Right renal pelvis (tissue), 4 donors: Measurements from ENCODE around the gene ZNF638. TPM values are rescaled to one million over a fixed set of nuclear protein-coding genes. Genes with fewer than 3 reads are reported as not detected.
"Not testable (repeated sequence)": the region's sequence is repeated elsewhere in the genome, so short reads cannot be mapped to it uniquely, and the experiment has no call there.

ENCODE experiments used
- DNase-seq, 4 donors: peaks; one replicate each; pipeline ENCODE4 v3.0.0-alpha.2; 2013; ENCODE audit warnings: low read depth in 4 of 4, low spot score in 3 of 4, missing footprints in 1 of 4
- polyA plus RNA-seq, 4 donors: library from polyadenylated mRNA; unstranded; fragments of 120-200 nt; gene quantifications; one replicate each; pipeline ENCODE4 v1.2.1, GENCODE V29; 2013; ENCODE audit not compliant: insufficient read length in 4 of 4

The ZNF638 gene
- polyA plus RNA-seq, 4 donors, result 182 to 223 (median 200) TPM

DNA sequence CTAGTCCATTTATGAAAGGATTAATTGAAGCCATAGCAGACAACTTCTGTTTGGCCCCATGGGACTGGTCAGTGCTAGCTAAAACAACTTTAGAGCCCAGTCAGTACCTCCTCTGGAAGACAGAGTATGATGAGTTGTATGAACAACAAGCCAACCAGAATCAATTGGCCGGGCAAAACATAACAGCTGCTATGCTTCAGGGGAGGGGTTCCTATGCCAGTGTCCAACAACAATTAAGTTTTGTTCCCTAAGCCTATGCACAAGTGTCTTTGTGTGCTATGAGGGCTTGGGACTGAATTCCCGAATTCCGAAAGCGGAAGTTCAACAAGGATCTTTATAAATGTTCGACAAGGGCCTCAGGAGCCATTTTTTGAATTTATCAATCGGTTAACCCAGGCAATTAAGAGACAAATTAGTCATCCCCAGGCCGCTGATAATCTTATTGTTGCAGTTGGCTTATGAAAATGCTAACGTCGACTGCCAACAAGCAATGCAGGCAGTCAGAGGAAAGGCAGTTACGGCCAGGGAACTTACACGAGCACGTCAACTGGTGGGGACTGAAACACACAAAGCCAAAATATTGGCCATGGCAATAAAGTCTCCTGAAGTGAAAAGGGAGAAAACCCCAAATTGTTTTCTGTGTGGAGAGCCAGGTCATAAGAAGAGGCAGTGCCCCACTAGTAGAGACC, 57.9 kb downstream of the ZNF638 start:
- DNase-seq, result no peak

DNA sequence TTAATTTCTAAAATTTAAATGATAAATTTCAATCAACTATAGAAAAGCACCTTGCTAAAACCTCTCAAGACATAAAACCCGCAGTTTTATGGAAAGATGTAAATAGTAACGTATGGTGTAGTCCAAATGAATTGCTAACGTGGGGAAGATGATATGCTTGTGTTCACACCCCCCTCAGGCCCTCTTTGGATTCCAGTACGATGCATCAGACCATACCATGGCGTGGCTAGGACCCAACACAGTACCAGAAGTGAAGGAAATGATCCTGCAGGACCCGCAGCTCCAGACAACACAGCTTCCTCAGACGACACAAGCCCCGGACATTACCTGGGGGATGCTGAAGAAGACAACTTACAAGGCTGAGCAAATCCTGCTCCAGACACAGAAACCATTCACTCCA, 61.6 kb downstream of the ZNF638 start:
- DNase-seq, result no peak

DNA sequence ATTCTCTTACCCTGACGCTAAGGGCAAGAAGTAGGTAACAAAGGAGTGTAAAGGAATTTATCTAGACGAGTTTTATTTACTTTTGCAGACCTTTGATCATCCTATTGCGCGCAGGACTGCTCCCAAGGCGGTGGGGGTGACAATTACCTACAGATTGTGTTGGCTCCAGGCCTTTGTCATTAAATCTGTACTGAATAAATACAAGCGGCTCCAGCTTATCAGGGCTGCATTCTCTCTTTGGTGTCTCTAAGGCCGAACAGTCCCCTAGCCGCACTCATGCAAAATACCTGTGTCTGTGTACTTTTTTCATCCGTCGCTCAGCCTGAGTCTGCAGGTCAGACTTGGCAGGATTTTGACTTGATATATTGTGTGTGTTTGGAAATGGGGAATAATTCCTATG, 63.9 kb downstream of the ZNF638 start:
- DNase-seq, result no peak

DNA sequence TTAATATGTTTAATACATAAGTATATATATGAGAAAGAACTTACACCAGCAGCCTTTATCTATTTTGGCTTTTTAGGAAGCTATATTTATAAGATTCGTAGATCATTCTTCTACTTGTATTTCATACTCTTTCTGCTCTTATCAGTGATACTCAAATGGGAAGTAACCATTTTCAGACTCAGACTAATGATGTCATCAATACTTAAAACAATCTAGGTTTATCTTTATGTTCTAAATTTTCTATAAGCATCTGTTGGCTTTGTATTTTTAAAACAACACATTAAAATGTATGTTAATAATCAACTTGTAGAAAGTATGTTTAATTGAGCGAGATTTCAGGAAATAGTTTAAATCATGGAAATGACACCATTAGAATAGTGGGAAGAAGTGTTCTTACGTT, 70.8 kb downstream of the ZNF638 start:
- no peak for DNase-seq

DNA sequence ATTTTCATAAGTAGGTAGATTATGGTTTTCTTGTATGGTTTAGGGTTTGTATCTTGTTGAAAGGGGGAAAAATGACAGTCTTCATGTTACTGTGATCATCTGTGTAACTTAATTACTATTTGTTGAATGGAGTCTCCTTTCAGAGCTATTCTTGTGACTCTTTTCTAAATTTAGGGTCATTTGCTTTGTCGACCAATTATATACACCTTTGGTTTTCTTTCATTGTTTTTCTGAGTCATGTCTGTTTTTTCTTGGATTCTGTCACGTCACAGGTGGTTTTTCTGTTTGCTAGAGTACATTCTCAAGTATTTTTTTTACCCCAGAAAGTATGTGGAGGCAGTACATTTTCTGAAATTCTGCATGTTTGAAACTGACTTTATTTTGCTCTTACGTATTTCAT, 78.0 kb downstream of the ZNF638 start:
- DNase-seq, result no peak

DNA sequence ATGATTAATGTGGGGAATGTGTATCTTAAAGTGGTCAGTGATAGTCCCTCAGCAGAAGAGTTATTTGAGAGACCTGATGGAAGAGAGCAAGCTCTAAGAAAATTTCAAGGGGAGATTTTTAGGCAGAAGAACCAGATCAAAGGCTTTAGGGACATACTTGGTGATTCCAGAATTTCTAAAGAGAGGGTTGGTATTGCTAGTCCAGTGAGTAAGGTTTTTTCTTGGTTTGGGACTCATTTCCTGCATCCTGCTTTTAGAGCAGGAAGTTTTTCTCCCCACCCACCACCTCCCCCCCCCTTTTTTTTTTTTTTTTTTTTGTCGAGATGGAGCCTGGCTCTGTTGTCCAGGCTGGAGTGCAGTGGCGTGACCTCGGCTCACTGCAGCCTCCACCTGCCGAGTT, 79.1 kb downstream of the ZNF638 start:
- no peak for DNase-seq

DNA sequence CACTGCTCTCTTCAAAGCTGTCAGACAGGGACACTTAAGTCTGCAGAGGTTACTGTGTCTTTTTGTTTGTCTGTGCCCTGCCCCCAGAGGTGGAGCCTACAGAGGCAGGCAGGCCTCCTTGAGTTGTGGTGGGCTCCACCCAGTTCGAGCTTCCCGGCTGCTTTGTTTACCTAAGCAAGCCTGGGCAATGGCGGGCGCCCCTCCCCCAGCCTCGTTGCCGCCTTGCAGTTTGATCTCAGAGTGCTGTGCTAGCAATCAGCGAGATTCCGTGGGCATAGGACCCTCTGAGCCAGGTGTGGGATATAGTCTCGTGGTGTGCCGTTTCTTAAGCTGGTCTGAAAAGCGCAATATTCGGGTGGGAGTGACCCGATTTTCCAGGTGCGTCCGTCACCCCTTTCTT, 85.3 kb downstream of the ZNF638 start:
- DNase-seq, result not testable (repeated sequence)

DNA sequence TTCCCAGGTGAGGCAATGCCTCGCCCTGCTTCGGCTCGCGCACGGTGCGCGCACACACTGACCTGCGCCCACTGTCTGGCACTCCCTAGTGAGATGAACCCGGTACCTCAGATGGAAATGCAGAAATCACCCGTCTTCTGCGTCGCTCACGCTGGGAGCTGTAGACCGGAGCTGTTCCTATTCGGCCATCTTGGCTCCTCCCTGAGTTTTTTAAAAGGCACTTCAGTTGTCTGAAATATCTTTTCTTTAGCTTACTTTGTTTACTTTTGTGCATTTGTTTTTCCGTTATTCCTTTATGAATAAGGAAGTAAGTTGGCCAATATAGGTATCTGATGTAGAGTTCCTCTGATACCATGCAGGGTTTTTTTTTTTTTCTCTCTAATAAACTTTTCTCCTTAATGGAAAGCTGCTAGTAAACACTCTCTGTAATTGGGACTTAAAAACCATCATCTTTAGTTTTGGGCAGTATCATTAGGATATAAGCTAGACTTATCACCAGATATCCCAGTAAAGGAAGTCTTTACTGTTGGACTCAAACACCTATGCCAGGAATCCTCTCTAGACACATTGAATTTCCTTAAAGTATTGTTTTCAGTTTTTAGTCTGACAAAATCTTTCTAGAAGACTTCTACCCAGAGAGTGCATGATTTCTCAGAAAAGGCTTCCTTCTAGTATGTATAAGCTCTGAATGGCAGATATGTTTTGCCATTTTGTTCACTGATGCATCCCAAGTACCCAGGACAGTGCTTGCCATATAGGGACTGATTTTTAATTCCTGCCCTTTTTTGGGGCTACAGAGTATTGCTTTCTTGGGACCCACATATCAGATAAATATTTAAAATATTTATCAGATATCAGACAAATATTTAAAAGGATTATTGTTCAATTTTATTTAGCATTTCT, 86.0 kb downstream of the ZNF638 start:
- DNase-seq, result no peak

DNA sequence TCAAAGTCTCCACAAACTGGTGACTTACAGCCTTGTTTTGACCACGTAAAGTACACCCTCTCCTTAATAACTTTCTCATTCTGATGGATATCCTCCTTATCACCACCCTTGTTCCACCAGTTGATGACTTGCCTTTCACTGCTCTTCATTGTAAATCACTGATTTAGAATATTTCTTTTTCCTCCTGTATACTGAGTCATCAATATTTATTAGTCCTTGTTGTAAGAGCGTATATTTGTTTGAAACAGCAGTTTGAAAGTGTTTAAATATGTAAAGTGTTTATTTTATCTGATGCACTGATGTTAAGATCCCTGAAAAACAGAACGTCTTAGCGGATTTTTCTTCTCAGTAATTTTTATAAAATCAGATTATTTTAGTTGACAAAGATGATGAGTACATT, 87.6 kb downstream of the ZNF638 start:
- no peak for DNase-seq

DNA sequence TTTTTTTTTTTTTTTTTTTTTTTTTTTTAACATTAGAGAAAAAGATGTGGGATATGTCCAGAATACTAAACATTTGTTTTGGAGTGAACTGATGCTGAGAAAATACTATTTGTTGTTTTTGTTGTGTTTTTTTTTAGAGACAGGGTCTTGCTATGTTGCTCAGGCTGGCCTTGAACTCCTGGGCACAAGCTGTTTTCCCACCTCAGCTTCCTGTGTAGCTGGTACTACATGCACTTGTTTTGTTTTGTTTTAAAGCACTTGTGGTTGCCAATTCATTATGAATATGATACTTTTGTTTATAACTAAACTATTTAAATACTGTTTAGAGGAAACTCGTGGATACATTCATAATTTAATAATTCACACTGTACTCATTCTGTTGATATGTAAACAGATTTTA, 88.4 kb downstream of the ZNF638 start:
- DNase-seq, result no peak

DNA sequence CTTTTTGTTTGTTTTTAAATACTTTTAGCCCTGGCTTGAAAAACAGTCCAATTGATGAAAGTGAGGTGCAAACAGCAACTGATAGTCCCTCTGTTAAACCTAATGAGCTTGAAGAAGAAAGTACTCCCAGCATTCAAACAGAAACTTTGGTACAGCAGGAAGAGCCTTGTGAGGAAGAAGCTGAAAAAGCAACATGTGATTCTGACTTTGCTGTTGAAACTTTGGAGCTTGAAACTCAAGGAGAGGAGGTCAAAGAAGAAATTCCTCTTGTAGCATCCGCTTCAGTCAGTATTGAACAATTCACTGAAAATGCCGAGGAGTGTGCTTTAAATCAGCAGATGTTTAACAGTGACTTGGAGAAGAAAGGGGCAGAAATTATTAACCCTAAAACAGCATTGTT, 91.2 kb downstream of the ZNF638 start:
- DNase-seq, result no peak

DNA sequence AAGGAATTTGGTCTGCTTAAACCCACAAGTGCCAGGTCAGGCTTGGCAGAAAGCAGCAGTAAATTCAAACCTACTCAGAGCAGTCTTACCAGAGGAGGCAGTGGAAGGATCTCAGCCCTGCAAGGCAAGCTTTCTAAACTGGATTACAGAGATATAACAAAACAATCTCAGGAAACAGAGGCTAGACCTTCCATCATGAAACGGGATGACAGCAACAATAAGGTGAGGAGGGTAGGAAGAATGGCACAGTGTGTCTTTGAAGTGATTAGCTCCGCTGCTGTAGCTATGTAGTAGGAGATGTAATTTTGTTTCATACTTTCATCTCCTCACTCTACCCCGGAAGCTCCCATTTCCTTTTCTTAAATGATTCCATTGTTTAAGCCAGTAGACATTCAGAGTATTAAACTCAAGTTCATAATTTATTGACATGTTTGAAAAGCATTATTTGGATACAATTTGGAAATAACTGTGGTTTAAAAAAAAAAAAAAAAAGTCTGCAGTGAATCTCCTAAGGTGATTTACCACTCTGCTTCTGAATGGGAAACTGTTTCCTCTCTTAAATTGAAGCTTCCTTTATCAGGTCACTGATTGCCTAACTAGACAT, 92.3 kb downstream of the ZNF638 start:
- no peak for DNase-seq

DNA sequence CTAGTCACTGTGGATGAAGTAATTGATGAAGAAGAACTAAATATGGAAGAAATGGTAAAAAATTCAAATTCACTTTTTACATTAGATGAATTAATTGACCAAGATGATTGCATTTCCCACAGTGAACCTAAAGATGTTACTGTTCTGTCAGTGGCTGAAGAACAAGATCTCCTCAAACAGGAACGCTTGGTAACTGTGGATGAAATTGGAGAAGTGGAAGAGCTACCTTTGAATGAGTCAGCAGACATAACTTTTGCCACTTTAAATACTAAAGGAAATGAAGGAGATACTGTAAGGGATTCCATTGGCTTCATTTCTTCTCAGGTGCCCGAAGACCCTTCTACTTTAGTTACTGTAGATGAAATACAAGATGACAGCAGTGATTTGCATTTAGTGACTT, 95.1 kb downstream of the ZNF638 start:
- DNase-seq, result no peak

DNA sequence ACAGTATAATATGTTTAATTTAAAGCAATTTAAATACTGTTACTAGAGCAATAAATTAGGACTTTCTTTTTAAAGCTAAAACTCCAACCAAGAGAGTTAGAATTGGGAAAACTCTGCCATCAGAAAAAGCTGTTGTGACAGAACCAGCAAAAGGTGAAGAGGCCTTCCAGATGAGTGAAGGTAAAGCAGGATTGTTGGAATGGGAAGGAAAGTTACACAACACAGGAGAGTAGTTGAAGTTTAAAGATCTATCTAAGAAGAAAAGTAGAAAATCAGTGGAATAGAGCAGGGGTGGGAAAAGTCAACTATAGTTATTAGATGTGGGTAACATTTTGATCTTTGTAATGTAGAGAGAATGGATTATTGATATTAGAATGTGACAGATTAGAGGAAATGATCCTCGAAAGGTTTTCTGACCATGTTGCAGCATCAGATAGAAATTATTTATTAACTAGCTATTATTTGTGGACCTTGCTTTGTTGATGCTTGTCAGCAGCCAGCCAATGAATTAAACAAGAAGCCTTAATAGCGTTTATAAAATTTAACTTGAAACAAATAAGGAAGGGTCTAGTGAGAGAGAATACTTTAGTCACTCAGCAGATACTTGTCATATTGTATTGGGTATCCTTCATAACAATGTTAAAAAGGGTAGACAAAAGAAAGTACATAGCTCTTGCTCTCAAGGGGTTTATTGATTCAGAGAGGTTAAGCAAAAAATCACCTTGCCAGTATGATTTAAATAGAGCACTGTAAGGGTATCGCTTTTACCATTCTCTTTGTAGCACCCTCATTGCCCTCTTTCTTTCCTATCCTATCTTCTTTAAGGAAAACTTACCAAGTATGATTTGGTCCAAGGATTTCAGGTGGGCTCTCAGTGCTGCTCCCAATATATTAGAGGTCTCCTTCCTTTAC, 97.1 kb downstream of the ZNF638 start:
- no peak for DNase-seq

DNA sequence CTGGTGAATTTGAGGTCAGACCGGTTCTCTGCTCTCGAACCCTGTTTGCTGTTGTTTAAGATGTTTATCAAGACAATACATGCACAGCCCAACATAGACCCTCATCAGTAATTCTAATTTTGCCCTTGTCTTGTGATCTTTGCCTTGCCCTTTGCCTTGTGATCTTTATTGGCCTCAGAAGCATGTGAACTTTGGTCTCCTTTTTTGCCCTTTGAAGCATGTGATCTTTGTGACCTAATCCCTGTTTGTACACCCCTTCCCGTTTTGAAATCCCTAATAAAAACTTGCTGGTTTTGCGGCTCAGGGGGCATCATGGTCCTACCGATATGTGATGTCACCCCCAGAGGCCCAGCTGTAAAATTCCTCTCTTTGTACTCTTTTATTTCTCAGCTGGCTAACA, 113.6 kb downstream of the ZNF638 start:
- DNase-seq, result not testable (repeated sequence)

DNA sequence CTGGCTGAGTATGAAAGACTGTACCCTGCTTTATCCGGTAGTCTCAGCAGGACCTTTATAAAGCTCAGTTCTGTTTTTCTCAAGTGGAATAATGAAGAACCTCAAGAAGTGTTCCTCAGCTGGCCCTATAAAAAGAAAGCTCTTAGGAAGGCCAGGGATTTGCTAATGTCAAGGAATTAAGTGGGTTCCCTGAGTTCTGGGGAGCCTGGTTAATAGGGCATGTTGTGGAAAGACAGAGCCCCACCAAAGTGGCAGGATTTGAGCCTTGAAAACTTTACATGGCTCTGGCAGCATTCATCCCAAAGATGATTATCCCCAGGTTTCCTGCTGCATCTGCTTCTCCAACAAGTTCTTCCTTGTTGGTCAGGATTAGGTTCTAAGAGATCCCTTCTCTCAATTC, 114.9 kb downstream of the ZNF638 start:
- no peak for DNase-seq

DNA sequence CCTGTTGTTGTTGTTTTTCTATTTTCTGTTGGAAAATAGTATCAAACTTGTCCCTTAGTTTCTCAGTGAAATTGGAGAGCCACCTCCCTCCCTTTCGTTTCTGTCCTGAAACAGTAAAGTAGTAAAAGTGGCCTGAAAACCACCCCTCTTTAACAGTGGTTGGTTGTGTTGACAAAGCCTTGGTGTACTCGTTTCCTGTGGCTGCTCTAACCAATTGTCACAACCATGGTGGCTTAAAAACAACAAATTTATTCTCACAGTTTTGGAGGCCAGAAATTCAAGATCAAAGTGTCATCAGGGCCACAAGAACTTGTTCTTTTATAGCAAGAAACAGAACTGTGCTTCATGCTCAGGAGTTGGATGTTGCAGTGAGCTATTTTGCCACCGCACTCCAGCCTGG, 117.8 kb downstream of the ZNF638 start:
- no peak for DNase-seq

DNA sequence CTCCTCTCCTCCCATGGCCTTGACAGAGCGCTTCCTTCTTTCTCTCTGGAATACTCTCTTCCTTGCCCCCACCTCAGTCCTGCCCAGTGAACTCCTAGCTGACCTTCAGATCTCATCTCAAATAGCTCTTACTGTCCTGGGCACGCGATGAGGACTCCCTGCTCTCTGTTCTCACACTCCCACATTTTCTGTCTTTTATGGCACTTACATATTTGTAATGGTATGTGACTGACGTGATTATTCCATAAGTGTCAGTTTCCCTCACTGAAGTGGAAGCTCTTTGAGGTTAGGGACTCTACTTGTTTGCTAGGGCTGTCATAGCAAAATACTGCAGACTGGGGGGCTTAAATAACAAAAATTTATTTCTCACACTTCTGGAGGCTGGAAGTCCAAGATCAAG, 120.1 kb downstream of the ZNF638 start:
- no peak for DNase-seq

DNA sequence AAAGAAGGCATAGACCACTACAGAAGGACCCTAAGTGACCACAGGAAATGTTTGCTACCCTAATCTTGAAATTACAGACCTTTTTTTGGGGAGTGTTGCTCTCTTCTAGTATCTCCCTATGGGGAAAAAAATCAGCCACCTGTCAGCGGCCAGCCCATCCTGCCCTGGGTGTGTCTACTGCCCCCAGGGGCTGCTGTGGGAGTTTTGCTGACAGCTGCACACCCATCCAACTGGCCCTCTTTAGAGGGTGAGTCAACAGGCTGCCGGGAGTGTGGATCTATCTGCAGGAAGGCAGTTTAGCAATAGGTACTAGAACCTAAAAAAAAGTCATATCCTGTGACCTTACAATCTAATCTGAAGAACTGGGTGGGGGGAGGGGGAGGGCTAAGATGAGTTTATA, 121.0 kb downstream of the ZNF638 start:
- no peak for DNase-seq

DNA sequence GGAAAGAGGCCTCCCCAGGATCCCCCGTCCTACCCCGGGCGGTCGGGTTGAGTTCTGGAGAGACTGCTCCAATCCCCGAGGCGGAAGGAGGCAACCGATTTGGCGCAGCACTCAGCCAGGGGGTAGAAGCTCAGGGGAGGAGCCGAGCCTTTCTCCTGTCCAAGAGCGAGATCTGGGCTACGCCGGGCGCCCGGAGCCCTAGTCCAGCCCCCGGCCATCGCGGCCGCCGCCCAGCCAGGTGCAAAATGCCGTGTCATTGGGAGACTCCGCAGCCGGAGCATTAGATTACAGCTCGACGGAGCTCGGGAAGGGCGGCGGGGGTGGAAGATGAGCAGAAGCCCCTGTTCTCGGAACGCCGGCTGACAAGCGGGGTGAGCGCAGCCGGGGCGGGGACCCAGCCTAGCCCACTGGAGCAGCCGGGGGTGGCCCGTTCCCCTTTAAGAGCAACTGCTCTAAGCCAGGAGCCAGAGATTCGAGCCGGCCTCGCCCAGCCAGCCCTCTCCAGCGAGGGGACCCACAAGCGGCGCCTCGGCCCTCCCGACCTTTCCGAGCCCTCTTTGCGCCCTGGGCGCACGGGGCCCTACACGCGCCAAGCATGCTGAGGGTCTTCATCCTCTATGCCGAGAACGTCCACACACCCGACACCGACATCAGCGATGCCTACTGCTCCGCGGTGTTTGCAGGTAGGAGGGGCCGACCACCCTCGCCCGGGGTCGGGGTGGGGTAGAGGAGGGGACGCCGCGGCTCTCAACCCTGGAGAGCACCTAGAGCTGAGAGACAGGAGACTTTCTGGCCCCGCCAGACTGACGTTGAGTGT, 122.0 kb downstream of the ZNF638 start, which contains the start of gene DYSF:
TSS of gene DYSF (plus strand) at position 158 of the 817 bp plus-strand sequence.
- no peak for DNase-seq
